ENCODE data around the gene ANKRD2. TPM values are rescaled to one million over a fixed set of nuclear protein-coding genes. Genes with fewer than 3 reads are reported as not detected.

ANKRD2 gene
- total RNA-seq, 1 donor from 2014 or later = not detected

DNA sequence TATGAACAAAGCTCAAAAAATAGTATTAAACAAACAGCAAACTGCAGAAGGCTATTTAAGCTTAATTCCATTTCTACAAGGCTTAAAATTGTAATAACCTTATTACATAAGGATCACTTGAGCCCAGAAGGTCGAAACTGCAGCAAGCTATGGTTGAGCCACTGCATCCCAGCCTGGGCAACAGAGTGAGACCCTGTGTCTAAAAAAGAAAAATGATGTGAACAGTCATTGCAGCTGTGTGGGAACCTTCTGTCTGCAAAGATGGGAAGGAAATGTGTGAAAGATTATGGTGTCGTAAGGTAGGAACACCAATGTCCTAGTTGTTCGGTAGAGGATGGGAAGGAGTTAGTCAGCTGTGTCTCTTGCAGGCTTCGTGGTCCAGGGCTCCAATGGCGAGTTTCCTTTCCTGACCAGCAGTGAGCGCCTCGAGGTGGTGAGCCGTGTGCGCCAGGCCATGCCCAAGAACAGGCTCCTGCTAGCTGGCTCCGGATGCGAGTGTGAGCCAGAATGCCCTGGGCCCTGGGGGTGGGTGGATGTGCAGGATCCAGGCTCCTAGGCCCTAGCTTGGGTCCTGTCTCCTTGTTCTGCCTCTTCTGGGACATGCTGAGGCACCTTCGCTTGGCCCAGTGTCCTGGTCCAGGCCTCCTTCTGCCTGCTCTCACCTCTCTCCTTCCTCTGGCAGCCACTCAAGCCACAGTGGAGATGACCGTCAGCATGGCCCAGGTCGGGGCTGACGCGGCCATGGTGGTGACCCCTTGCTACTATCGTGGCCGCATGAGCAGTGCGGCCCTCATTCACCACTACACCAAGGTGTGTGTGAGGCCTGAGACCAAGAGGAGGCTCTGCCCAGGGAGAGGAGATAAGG is 26.1 kb downstream of the ANKRD2 start:
- Mint-ChIP-seq H3K27me3 (no peaks in the 10 kb centered on the region), H3K4me3 (ENCODE audit: low read depth) (no peak overlapping the region), H3K4me1 (ENCODE audit: low read depth) (no peaks in the 10 kb centered on the region), H3K9me3 (ENCODE audit: low read depth) (no peaks in the 10 kb centered on the region), H3K27ac (no peak overlapping the region), H3K36me3 (ENCODE audit: insufficient read depth) (no peaks in the 10 kb centered on the region)
- DNase-seq (ENCODE audit: low spot score, unreplicated experiment) = no peak
- TF ChIP-seq, protein P1, sequence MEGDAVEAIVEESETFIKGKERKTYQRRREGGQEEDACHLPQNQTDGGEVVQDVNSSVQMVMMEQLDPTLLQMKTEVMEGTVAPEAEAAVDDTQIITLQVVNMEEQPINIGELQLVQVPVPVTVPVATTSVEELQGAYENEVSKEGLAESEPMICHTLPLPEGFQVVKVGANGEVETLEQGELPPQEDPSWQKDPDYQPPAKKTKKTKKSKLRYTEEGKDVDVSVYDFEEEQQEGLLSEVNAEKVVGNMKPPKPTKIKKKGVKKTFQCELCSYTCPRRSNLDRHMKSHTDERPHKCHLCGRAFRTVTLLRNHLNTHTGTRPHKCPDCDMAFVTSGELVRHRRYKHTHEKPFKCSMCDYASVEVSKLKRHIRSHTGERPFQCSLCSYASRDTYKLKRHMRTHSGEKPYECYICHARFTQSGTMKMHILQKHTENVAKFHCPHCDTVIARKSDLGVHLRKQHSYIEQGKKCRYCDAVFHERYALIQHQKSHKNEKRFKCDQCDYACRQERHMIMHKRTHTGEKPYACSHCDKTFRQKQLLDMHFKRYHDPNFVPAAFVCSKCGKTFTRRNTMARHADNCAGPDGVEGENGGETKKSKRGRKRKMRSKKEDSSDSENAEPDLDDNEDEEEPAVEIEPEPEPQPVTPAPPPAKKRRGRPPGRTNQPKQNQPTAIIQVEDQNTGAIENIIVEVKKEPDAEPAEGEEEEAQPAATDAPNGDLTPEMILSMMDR (IDR thresholded peaks at IDR 0.05; ENCODE audit: unreplicated experiment) = no peak

- H3K27ac Mint-ChIP-seq = no peak overlapping the region
- TF ChIP-seq, protein P1 (IDR thresholded peaks at IDR 0.05; ENCODE audit: unreplicated experiment) = no peak
- H3K4me1 Mint-ChIP-seq (ENCODE audit: low read depth) = no peaks in the 10 kb centered on the region
- no peak for DNase-seq (ENCODE audit: low spot score, unreplicated experiment)
- H3K36me3 Mint-ChIP-seq (ENCODE audit: insufficient read depth) = no peaks in the 10 kb centered on the region
- H3K9me3 Mint-ChIP-seq (ENCODE audit: low read depth) = no peaks in the 10 kb centered on the region
- H3K4me3 Mint-ChIP-seq (ENCODE audit: low read depth) = no peak overlapping the region
- H3K27me3 Mint-ChIP-seq = no peaks in the 10 kb centered on the region
Observed at GRCh38 chr10:97599272-97599619, 26.7 kb downstream of the ANKRD2 start.

- Mint-ChIP-seq H3K9me3 (ENCODE audit: low read depth) (no peaks in the 10 kb centered on the region), H3K27ac (no peak overlapping the region), H3K27me3 (no peaks in the 10 kb centered on the region), H3K36me3 (ENCODE audit: insufficient read depth) (no peaks in the 10 kb centered on the region), H3K4me1 (ENCODE audit: low read depth) (no peaks in the 10 kb centered on the region), H3K4me3 (ENCODE audit: low read depth) (no peak overlapping the region)
- TF ChIP-seq, protein P1 (IDR thresholded peaks at IDR 0.05; ENCODE audit: unreplicated experiment) = no peak
- no peak for DNase-seq (ENCODE audit: low spot score, unreplicated experiment)
Observed at GRCh38 chr10:97600616-97601015, 28.0 kb downstream of the ANKRD2 start.

- Mint-ChIP-seq H3K4me1 (ENCODE audit: low read depth) (no peaks in the 10 kb centered on the region), H3K27ac (no peak overlapping the region), H3K9me3 (ENCODE audit: low read depth) (no peaks in the 10 kb centered on the region), H3K4me3 (ENCODE audit: low read depth) (no peak overlapping the region), H3K27me3 (no peaks in the 10 kb centered on the region), H3K36me3 (ENCODE audit: insufficient read depth) (peaks cover 2% of the 10 kb centered on the region)
- no peak for DNase-seq (ENCODE audit: low spot score, unreplicated experiment)
- TF ChIP-seq, protein P1 (IDR thresholded peaks at IDR 0.05; ENCODE audit: unreplicated experiment) = no peak
Observed at GRCh38 chr10:97601268-97602215, 29.0 kb downstream of the ANKRD2 start.

DNA sequence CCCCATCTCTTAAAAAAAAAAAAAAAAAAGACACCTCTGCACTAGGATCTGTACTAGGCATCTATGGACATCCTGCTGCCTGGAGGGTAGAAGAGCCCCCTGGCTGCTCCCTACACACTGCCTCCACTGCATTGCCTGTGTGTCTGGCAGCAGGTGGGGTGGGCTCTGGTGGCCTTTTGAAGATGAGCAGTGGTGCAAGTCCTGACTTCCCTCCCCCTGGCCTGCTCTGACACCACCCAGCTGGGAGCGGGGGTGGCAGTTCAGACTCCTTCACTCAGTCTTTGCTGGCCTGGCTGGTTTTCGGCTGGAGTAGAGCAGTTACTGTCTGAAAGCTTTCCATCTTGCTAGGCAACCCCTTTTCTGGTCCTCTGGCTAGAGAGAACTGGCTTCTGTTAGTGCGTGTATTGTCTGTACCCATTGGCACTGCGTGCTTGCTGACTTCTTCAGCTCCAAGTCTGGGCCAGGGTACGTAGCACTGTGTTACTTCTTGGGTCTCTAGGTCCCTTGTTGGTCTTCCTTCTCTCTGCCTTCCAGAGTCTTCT is 34.6 kb downstream of the ANKRD2 start:
- TF ChIP-seq, protein P1 (IDR thresholded peaks at IDR 0.05; ENCODE audit: unreplicated experiment) = no peak
- no peak overlapping the region for H3K27ac Mint-ChIP-seq
- H3K27me3 Mint-ChIP-seq = no peaks in the 10 kb centered on the region
- DNase-seq (ENCODE audit: low spot score, unreplicated experiment) = no peak
- no peak overlapping the region for H3K4me3 Mint-ChIP-seq (ENCODE audit: low read depth)
- peaks cover 2% of the 10 kb centered on the region for H3K36me3 Mint-ChIP-seq (ENCODE audit: insufficient read depth)
- no peaks in the 10 kb centered on the region for H3K9me3 Mint-ChIP-seq (ENCODE audit: low read depth)
- H3K4me1 Mint-ChIP-seq (ENCODE audit: low read depth) = no peaks in the 10 kb centered on the region
